ENCODE data around the gene AGT.

DNA sequence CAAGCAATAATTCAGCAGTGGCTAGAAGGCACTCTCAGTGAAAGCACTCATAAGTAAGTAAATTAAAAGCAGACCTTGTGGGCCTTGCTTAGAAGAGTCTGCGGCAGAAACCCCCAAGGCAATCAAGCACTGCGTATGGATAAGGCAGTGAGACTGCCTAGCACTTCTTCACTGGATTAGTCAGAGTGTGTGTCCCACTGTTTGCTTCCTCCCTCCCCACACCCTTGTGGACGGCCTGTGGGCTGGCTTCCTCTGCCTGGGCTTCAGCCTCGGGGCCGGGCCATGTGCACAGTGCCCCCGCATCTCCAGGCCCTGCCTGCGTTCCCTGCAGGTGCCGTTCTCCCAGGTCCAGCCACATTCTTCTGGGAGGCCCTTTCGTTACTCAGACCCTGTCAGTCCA lies 23.8 kb downstream of the AGT start:
- TF ChIP-seq, protein P1, sequence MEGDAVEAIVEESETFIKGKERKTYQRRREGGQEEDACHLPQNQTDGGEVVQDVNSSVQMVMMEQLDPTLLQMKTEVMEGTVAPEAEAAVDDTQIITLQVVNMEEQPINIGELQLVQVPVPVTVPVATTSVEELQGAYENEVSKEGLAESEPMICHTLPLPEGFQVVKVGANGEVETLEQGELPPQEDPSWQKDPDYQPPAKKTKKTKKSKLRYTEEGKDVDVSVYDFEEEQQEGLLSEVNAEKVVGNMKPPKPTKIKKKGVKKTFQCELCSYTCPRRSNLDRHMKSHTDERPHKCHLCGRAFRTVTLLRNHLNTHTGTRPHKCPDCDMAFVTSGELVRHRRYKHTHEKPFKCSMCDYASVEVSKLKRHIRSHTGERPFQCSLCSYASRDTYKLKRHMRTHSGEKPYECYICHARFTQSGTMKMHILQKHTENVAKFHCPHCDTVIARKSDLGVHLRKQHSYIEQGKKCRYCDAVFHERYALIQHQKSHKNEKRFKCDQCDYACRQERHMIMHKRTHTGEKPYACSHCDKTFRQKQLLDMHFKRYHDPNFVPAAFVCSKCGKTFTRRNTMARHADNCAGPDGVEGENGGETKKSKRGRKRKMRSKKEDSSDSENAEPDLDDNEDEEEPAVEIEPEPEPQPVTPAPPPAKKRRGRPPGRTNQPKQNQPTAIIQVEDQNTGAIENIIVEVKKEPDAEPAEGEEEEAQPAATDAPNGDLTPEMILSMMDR (conservative IDR thresholded peaks at IDR 0.05; ENCODE audit: low read depth, low read length) = no peak
- TF ChIP-seq EZH2phosphoT487 (IDR thresholded peaks at IDR 0.05; ENCODE audit: borderline replicate concordance, low read length) (no peak), EZH2 (IDR thresholded peaks at IDR 0.05; ENCODE audit: low read length, unreplicated experiment) (no peak)

Measured in PC-3 (cell line).